Lower leg skin (tissue), 4 donors: ENCODE data around the gene KRT14. TPM values are rescaled to one million over a fixed set of nuclear protein-coding genes. Genes with fewer than 3 reads are reported as not detected.

ENCODE experiments used
- DNase-seq, 2 donors: peaks; one replicate each; pipeline ENCODE4 v3.0.0-alpha.2; 2019; ENCODE audit warnings: low spot score in 2 of 2
- H3K4me3 ChIP-seq: fragments of 200-600 bp; sonication (generic); 2 replicates; pipeline ENCODE4 v1.5.1; 2017; ENCODE audit warnings: mild to moderate bottlenecking, low read depth; ENCODE audit not compliant: poor library complexity, severe bottlenecking
- CTCF ChIP-seq, 3 donors: fragments of 450-650 bp; IDR thresholded peaks; one replicate each; pipeline ENCODE4 v1.5.1; 2016; ENCODE audit warnings: antibody characterized with exemption in 3 of 3, mild to moderate bottlenecking in 3 of 3, moderate library complexity in 2 of 3
- POLR2A ChIP-seq, 2 donors: fragments of 450-650 bp; IDR thresholded peaks; one replicate each; pipeline ENCODE4 v1.6.1; 2016 to 2017; ENCODE audit warnings: antibody characterized with exemption in 2 of 2, mild to moderate bottlenecking in 1 of 2, moderate library complexity in 1 of 2
- WGBS, 2 donors: methylation state at CpG; one replicate each; pipeline ENCODE4 v1.1.5; 2018; 5-methylcytosine and 5-hydroxymethylcytosine counted together
- intact Hi-C: fragments of 100-400 bp; cut with DNase I; formaldehyde crosslinking; loops from one replicate; pipeline ENCODE4 v1.15.0; 2023; ENCODE audit warnings: low total_unique reads
- total RNA-seq, 4 donors: library from RNA; depleted of rRNA; stranded (reverse); fragments of >200 nt; gene quantifications; one replicate each; pipeline ENCODE4 v1.1.0, GENCODE V29; 2016

The KRT14 gene
- total RNA-seq, 4 donors from 2014 or later = 4,210 to 7,487 (median 6,656) TPM

GRCh38 chr17:41539071-41539492 lies 47.6 kb downstream of the KRT14 start:
- intact Hi-C loops = no loop called here
- 67 to 71% methylated on average over 5 of the region's 5 CpGs for WGBS, 2 donors
- H3K4me3 ChIP-seq = no peak overlapping the region
- no peak for TF ChIP-seq CTCF (IDR thresholded peaks at IDR 0.05)
- TF ChIP-seq POLR2A (IDR thresholded peaks at IDR 0.05) = no peak
- DNase-seq = no peak

GRCh38 chr17:41538565-41538991 lies 48.1 kb downstream of the KRT14 start:
- H3K4me3 ChIP-seq = no peak overlapping the region
- no peak for DNase-seq
- WGBS, 2 donors = 66 to 69% methylated on average over 5 of the region's 5 CpGs
- intact Hi-C loops = no loop called here
- TF ChIP-seq POLR2A (IDR thresholded peaks at IDR 0.05) = no peak
- TF ChIP-seq CTCF (IDR thresholded peaks at IDR 0.05) = no peak

GRCh38 chr17:41537990-41538389 lies 48.7 kb downstream of the KRT14 start:
- intact Hi-C loops = no loop called here
- WGBS, 2 donors = 54 to 78% methylated on average over 9 of the region's 9 CpGs
- TF ChIP-seq CTCF (IDR thresholded peaks at IDR 0.05) (no peak), POLR2A (IDR thresholded peaks at IDR 0.05) (no peak)
- DNase-seq = no peak
- no peak overlapping the region for H3K4me3 ChIP-seq

- no peak overlapping the region for H3K4me3 ChIP-seq
- 80 to 82% methylated on average over 6 to 7 of the region's 7 CpGs for WGBS, 2 donors
- no peak for DNase-seq
- intact Hi-C loops = no loop called here
- no peak for TF ChIP-seq CTCF (IDR thresholded peaks at IDR 0.05)
- TF ChIP-seq POLR2A (IDR thresholded peaks at IDR 0.05) = no peak
These were observed 49.1 kb downstream of the KRT14 start for GRCh38 chr17:41537614-41537954.

- 78 to 85% methylated on average over 7 of the region's 7 CpGs for WGBS, 2 donors
- no peak for DNase-seq
- intact Hi-C loops = no loop called here
- TF ChIP-seq POLR2A (IDR thresholded peaks at IDR 0.05) (no peak), CTCF (IDR thresholded peaks at IDR 0.05) (no peak)
- no peak overlapping the region for H3K4me3 ChIP-seq
These were observed 49.7 kb downstream of the KRT14 start for GRCh38 chr17:41536741-41537613.
